Suprapubic skin (tissue), 4 donors: ENCODE results near the gene SNTA1. TPM values are rescaled to one million over a fixed set of nuclear protein-coding genes. Genes with fewer than 3 reads are reported as not detected.

Source experiments
- DNase-seq, 2 donors: peaks; one replicate each; pipeline ENCODE4 v3.0.0-alpha.2; 2019; ENCODE audit warnings: low spot score in 2 of 2
- H3K27ac ChIP-seq: fragments of 200-600 bp; sonication (generic); one replicate; pipeline ENCODE4 v1.5.1; 2019
- H3K27me3 ChIP-seq: fragments of 200-600 bp; sonication (generic); one replicate; pipeline ENCODE4 v1.5.1; 2019
- H3K36me3 ChIP-seq: fragments of 200-600 bp; sonication (generic); one replicate; pipeline ENCODE4 v1.5.1; 2019
- H3K4me1 ChIP-seq: fragments of 200-600 bp; sonication (generic); one replicate; pipeline ENCODE4 v1.5.1; 2019
- H3K4me3 ChIP-seq: fragments of 200-600 bp; sonication (generic); one replicate; pipeline ENCODE4 v1.5.1; 2019; ENCODE audit warnings: mild to moderate bottlenecking
- H3K9me3 ChIP-seq: fragments of 200-600 bp; sonication (generic); one replicate; pipeline ENCODE4 v1.5.1; 2019
- EP300 ChIP-seq: sonication (generic); formaldehyde crosslinking; IDR thresholded peaks from one replicate; pipeline ENCODE4 v1.6.1; 2017; ENCODE audit warnings: antibody characterized with exemption
- POLR2A ChIP-seq, 2 donors: fragments of 450-650 bp; IDR thresholded peaks; one replicate each; pipeline ENCODE4 v1.6.1; 2017; ENCODE audit warnings: antibody characterized with exemption in 2 of 2, mild to moderate bottlenecking in 2 of 2, moderate library complexity in 2 of 2
- POLR2AphosphoS5 ChIP-seq, 3 donors: sonication (generic); formaldehyde crosslinking; IDR thresholded peaks; one replicate each; pipeline ENCODE4 v1.6.1; 2017; ENCODE audit warnings: antibody characterized with exemption in 3 of 3
- WGBS: methylation state at CpG from one replicate; pipeline ENCODE4 v1.1.5; 2018; 5-methylcytosine and 5-hydroxymethylcytosine counted together
- total RNA-seq, 4 donors: library from RNA; depleted of rRNA; stranded (reverse); fragments of >200 nt; gene quantifications; one replicate each; pipeline ENCODE4 v1.1.0, GENCODE V29; 2016
- TF ChIP-seq, protein P1 (sequence below), 2 donors: fragments of 200-600 bp in 1 of 2; fragments of 450-650 bp in 1 of 2; sonication (generic) in 1 of 2; IDR thresholded peaks; one replicate each; pipeline ENCODE4 v1.5.1; 2016 to 2019; ENCODE audit warnings: antibody characterized with exemption in 2 of 2, mild to moderate bottlenecking in 1 of 2, moderate library complexity in 1 of 2

The SNTA1 gene
- total RNA-seq, 4 donors from 2014 or later = 8.1 to 20.0 (median 14.1) TPM

DNA sequence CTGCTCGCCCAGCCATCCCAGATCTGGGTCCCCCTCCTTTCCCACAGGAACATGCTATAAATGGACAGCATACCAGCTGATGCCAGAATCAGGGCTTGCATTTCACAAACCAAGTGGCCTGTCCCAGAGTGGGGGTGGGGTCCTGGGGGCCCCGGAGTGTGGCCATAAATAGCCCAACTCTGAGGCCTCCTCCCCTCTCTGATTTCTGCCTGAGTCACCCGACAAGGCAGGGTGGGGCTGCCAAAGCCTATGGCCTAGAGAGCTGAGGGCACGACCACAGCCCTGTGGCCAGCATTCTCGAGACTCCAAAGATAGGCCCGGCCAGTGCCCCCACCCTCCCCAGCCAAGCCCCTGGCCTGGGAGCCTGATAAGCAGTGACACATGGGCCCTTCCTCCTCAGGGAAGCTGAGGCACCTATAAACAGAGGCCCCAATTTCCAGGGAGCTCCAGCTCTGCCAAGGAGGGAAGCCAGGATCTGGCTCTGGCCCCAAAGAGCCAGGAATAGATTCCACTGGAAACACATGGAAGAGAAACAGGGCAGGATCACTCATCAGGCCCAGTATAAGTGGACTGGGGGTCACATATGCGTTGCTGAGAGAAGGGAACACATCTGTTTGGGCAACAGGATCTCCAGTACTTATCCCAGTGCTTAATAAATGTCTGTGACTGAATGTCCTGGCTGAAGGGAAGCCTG lies 20.3 kb downstream of the SNTA1 start:
- WGBS = 70% methylated on average over 2 of the region's 7 CpGs
- Histone ChIP-seq H3K36me3 (no peaks in the 10 kb centered on the region), H3K27me3 (no peaks in the 10 kb centered on the region), H3K9me3 (no peaks in the 10 kb centered on the region), H3K27ac (peak overlapping the region; percentile 82), H3K4me3 (no peak overlapping the region), H3K4me1 (peaks cover 8% of the 10 kb centered on the region)
- TF ChIP-seq POLR2A (IDR thresholded peaks at IDR 0.05) (no peak), POLR2AphosphoS5 (IDR thresholded peaks at IDR 0.05) (no peak), EP300 (no peak)
- TF ChIP-seq, protein P1, sequence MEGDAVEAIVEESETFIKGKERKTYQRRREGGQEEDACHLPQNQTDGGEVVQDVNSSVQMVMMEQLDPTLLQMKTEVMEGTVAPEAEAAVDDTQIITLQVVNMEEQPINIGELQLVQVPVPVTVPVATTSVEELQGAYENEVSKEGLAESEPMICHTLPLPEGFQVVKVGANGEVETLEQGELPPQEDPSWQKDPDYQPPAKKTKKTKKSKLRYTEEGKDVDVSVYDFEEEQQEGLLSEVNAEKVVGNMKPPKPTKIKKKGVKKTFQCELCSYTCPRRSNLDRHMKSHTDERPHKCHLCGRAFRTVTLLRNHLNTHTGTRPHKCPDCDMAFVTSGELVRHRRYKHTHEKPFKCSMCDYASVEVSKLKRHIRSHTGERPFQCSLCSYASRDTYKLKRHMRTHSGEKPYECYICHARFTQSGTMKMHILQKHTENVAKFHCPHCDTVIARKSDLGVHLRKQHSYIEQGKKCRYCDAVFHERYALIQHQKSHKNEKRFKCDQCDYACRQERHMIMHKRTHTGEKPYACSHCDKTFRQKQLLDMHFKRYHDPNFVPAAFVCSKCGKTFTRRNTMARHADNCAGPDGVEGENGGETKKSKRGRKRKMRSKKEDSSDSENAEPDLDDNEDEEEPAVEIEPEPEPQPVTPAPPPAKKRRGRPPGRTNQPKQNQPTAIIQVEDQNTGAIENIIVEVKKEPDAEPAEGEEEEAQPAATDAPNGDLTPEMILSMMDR (IDR thresholded peaks at IDR 0.05) = no peak
- peak in 1 of 2 donors; percentile 73 for DNase-seq

DNA sequence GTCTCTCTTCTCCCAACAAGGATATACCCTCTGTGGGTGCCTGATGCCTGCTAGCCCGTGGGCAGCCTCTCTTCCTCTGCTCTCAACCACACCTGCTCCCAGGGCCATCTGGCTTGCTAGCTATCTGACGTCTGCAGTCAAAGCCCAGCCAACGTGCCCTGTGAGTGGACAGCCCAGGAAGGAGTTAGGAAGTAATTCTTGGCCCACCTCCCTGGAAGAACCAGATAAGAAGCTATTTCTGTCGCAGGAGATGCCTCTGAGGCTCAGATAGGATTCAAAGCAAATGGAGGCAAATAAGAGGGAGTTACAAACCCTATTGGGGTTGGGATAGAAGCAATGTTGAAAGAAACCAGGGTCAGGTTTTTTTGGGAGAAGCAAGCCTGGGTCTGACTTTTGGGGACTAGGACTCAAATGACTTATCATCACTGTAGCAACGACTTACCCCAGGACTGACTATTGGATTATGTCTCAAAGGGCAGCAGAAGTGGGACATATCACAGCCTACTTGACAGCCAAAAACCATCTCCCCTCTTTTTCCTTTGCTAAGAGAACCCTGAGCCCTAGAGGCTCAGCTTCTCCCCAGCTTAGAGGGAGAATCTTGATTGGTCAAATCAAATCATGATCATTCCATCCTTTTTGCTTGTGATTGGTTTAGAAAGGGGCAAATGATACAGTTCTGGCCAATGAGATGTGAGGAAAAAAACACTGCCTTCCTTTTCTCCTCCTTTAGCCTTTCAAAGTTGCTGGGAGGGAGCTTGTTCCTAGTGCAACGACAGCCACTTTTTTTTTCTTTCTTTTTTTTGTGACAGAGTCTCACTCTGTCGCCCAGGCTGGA lies 24.2 kb downstream of the SNTA1 start:
- DNase-seq = no peak
- H3K9me3 ChIP-seq = no peaks in the 10 kb centered on the region
- no peak overlapping the region for H3K4me3 ChIP-seq
- no peaks in the 10 kb centered on the region for H3K27me3 ChIP-seq
- H3K4me1 ChIP-seq = peaks cover 8% of the 10 kb centered on the region
- no peak overlapping the region for H3K27ac ChIP-seq
- WGBS = 52% methylated on average over 7 of the region's 7 CpGs
- peaks cover 3% of the 10 kb centered on the region for H3K36me3 ChIP-seq
- TF ChIP-seq, protein P1 (IDR thresholded peaks at IDR 0.05) = no peak
- no peak for TF ChIP-seq POLR2A (IDR thresholded peaks at IDR 0.05)
- TF ChIP-seq EP300 = no peak
- no peak for TF ChIP-seq POLR2AphosphoS5 (IDR thresholded peaks at IDR 0.05)

DNA sequence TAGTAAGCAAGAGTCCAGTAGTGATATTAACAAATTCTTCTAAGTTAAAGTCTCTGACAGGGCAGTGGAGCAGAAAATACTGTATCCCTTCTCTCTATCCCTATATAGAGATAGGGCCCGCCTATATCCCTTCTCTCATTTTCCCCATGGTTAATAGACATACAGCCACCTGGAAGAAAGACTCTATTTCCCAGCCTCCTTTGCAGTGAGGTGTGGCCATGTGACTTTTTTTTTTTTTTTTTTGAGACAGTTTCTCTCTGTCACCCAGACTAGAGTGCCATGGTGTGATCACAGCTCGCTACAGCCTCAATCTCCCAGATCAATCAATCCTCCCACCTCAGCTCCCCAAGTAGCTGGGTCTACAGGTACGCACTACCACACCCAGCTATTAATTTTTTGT lies 25.5 kb downstream of the SNTA1 start:
- Histone ChIP-seq H3K27me3 (no peaks in the 10 kb centered on the region), H3K4me1 (peaks cover 5% of the 10 kb centered on the region), H3K4me3 (no peak overlapping the region), H3K27ac (no peak overlapping the region), H3K9me3 (no peaks in the 10 kb centered on the region), H3K36me3 (peaks cover 3% of the 10 kb centered on the region)
- WGBS = 92% methylated on average over 3 of the region's 3 CpGs
- no peak for DNase-seq
- TF ChIP-seq, protein P1 (IDR thresholded peaks at IDR 0.05) = no peak
- TF ChIP-seq EP300 = no peak
- TF ChIP-seq POLR2AphosphoS5 (IDR thresholded peaks at IDR 0.05) = no peak
- no peak for TF ChIP-seq POLR2A (IDR thresholded peaks at IDR 0.05)

DNA sequence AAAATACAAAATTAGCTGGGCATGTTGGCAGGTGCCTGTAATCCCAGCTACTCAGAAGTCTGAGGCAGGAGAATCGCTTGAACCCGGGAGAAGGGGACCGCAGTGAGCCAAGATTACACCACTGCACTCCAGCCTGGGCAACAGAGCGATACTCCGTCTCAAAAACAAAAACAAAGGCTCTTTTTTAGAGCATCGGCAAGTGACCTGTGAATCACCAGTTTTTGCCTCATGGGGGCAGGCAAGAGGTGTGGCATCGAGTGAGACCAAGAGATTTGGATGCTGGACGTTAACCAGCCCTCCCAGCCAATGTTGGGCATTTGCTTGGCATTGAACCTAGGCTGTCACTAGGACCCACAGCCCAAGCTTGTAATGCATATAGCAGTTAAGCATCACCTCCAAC lies 27.6 kb downstream of the SNTA1 start:
- no peaks in the 10 kb centered on the region for H3K27me3 ChIP-seq
- H3K36me3 ChIP-seq = peaks cover 15% of the 10 kb centered on the region
- no peaks in the 10 kb centered on the region for H3K9me3 ChIP-seq
- no peak overlapping the region for H3K27ac ChIP-seq
- no peak for DNase-seq
- no peaks in the 10 kb centered on the region for H3K4me1 ChIP-seq
- H3K4me3 ChIP-seq = no peak overlapping the region
- WGBS = 66% methylated on average over 7 of the region's 8 CpGs
- TF ChIP-seq POLR2AphosphoS5 (IDR thresholded peaks at IDR 0.05) (no peak), EP300 (no peak), POLR2A (IDR thresholded peaks at IDR 0.05) (no peak)
- TF ChIP-seq, protein P1 (IDR thresholded peaks at IDR 0.05) = peak in 1 of 2 donors; percentile 15

DNA sequence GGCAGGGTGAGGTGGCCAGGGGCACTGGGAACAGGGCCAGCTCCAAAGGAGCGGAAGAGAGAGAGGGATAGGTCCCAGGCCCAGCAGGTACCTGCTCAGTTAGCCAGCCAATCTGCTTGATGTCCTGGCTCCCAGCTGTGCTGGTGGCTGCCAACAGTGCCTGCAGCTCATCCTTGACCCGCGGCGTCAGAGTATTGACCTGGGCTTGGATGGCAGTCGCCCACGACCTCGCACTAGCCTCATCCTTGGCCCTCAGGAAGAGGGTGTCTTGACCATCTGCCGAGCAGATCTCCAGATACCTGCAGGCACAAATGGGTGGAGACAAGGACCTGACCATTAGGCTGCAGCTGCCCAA lies 31.1 kb downstream of the SNTA1 start:
- TF ChIP-seq POLR2AphosphoS5 (IDR thresholded peaks at IDR 0.05) (no peak), POLR2A (IDR thresholded peaks at IDR 0.05) (no peak), EP300 (no peak)
- DNase-seq = no peak
- H3K4me3 ChIP-seq = no peak overlapping the region
- H3K36me3 ChIP-seq = peaks cover 33% of the 10 kb centered on the region
- 83% methylated on average over 1 of the region's 8 CpGs for WGBS
- H3K9me3 ChIP-seq = no peaks in the 10 kb centered on the region
- no peaks in the 10 kb centered on the region for H3K27me3 ChIP-seq
- peaks cover 3% of the 10 kb centered on the region for H3K4me1 ChIP-seq
- no peak overlapping the region for H3K27ac ChIP-seq
